Esophagus muscularis mucosa (tissue), 4 donors: Measurements from ENCODE around the gene ZDHHC20. TPM values are rescaled to one million over a fixed set of nuclear protein-coding genes. Genes with fewer than 3 reads are reported as not detected.
"Not testable (repeated sequence)": the region's sequence is repeated elsewhere in the genome, so short reads cannot be mapped to it uniquely, and the experiment has no call there.

Experiments
- DNase-seq: peaks from one replicate; pipeline ENCODE4 v3.0.0-alpha.2; 2017; ENCODE audit errors: extremely low spot score
- H3K27ac ChIP-seq, 4 donors: fragments of 200-600 bp; sonication (generic); replicated peaks in 1 of 4; 1 replicate in 3 of 4; 2 replicates in 1 of 4; pipeline ENCODE4 v1.5.1; 2016 to 2019; ENCODE audit warnings: mild to moderate bottlenecking in 1 of 4
- H3K27me3 ChIP-seq, 4 donors: fragments of 200-600 bp; sonication (generic); one replicate each; pipeline versions ENCODE4 v1.5.1 to v1.6.0; 2016 to 2019
- H3K36me3 ChIP-seq, 4 donors: fragments of 200-600 bp; sonication (generic); one replicate each; pipeline ENCODE4 v1.5.1; 2016 to 2019
- H3K4me1 ChIP-seq, 4 donors: fragments of 200-600 bp; sonication (generic); one replicate each; pipeline ENCODE4 v1.5.1; 2016 to 2019
- H3K4me3 ChIP-seq, 4 donors: fragments of 200-600 bp; sonication (generic); 1 replicate in 2 of 4; 2 replicates in 2 of 4; pipeline ENCODE4 v1.5.1; 2016 to 2019; ENCODE audit warnings: mild to moderate bottlenecking in 4 of 4, moderate library complexity in 1 of 4
- H3K9me3 ChIP-seq, 4 donors: fragments of 200-600 bp; sonication (generic); 1 replicate in 3 of 4; 2 replicates in 1 of 4; pipeline ENCODE4 v1.5.1; 2016 to 2019
- CTCF ChIP-seq, 3 experiments: fragments of 200-600 bp in 2 of 3; fragments of 450-650 bp in 1 of 3; sonication (generic) in 2 of 3; IDR thresholded peaks; one replicate each; pipeline ENCODE4 v1.5.1; 2017 to 2019; ENCODE audit warnings: antibody characterized with exemption in 3 of 3, mild to moderate bottlenecking in 2 of 3, moderate library complexity in 1 of 3
- EP300 ChIP-seq: sonication (generic); formaldehyde crosslinking; IDR thresholded peaks from one replicate; pipeline ENCODE4 v1.6.1; 2017; ENCODE audit warnings: antibody characterized with exemption
- POLR2A ChIP-seq: fragments of 450-650 bp; IDR thresholded peaks from one replicate; pipeline ENCODE4 v1.6.1; 2017; ENCODE audit warnings: antibody characterized with exemption, moderate library complexity, mild to moderate bottlenecking, low read depth
- POLR2AphosphoS5 ChIP-seq, 2 donors: sonication (generic); formaldehyde crosslinking; IDR thresholded peaks; one replicate each; pipeline ENCODE4 v1.6.1; 2017; ENCODE audit warnings: antibody characterized with exemption in 2 of 2
- WGBS: methylation state at CpG from one replicate; pipeline ENCODE4 v1.1.5; 2018; 5-methylcytosine and 5-hydroxymethylcytosine counted together
- intact Hi-C: fragments of 100-400 bp; cut with DNase I; formaldehyde crosslinking; loops from one replicate; pipeline ENCODE4 v1.15.1; 2023
- total RNA-seq, 4 donors: library from RNA; depleted of rRNA; stranded (reverse); fragments of >200 nt; gene quantifications; one replicate each; pipeline versions ENCODE4 v1.1.0 to v1.2.1, GENCODE V29; 2016

The ZDHHC20 gene
- total RNA-seq, 4 donors from 2014 or later = 47.4 to 53.3 (median 50.2) TPM

DNA sequence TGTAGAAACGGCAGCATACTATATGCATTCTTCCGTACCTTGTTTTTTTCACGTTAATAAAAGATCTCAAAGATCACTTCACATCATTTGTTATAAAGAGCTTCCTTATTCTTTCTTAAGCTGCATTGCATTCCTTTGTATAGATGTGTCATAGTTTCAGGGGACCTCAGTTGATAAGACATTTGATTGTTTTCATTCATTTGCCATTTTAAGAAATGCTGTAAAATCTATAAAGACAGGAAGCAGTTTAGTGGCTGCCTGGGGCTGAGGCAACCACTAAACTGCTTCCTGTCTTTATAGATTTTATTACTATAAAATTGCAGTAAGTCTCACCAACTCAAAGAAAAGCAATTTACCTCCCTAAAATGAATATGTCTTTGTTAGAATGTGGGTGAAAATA is 59.4 kb downstream of the ZDHHC20 start:
- intact Hi-C loops = no loop called here
- TF ChIP-seq CTCF (IDR thresholded peaks at IDR 0.05) = no peak
- 78% methylated on average over 3 of the region's 3 CpGs for WGBS
- no peak overlapping the region for H3K27ac ChIP-seq
- no peaks in the 10 kb centered on the region for H3K27me3 ChIP-seq
- no peaks in the 10 kb centered on the region for H3K9me3 ChIP-seq
- H3K4me1 ChIP-seq = no peaks in the 10 kb centered on the region
- peaks cover 5 to 59% (median 26%) of the 10 kb centered on the region in 4 donors for H3K36me3 ChIP-seq
- DNase-seq = no peak
- H3K4me3 ChIP-seq = no peak overlapping the region

DNA sequence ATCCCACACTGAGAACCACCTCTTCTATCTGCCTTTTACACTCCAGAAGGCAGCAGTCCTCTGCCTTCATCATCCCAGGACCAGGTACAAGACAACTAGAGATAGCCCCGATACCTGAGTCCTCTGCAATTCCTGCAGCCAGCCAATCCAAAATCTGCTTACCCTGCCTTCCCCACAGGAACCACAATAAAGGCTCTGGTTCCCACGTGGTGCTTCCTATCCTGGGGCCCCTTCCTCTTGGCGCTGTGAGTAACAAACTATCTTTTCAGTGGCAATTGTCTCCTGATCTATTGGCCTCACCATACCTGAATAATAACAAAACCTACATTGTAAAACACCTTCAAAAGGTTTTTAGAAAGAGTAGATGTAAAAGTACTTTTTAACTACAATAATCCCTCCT is 63.1 kb downstream of the ZDHHC20 start:
- no peak for TF ChIP-seq POLR2AphosphoS5 (IDR thresholded peaks at IDR 0.05)
- TF ChIP-seq EP300 = no peak
- no peak for TF ChIP-seq POLR2A
- TF ChIP-seq CTCF (IDR thresholded peaks at IDR 0.05) = no peak
- WGBS = 82% methylated on average over 3 of the region's 3 CpGs
- intact Hi-C loops = no loop called here
- Histone ChIP-seq H3K27me3 (no peaks in the 10 kb centered on the region), H3K4me3 (no peak overlapping the region), H3K9me3 (no peaks in the 10 kb centered on the region), H3K4me1 (no peaks in the 10 kb centered on the region), H3K36me3 (peaks cover 4 to 67% (median 30%) of the 10 kb centered on the region in 4 donors), H3K27ac (no peak overlapping the region)
- DNase-seq = no peak

DNA sequence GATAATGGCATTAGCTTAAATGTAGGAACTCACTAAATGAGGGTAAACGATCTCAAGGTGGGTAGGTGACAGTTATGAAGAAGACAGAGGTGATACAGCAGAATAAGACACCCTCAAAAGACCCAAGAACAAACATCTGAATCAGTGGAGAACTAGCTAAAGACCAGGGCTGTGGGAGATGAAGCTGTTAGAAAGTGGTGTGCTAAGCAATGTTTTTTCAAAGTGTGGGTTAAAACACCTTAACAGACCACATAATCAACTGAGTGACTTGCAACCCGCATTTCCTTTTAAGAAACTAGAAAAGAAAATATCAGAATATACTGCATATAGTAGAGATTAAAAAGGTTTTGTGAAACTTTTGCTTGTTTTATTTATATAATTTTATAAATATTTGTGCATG is 70.0 kb downstream of the ZDHHC20 start:
- DNase-seq = no peak
- 94% methylated on average over 2 of the region's 2 CpGs for WGBS
- Histone ChIP-seq H3K9me3 (no peaks in the 10 kb centered on the region), H3K4me1 (no peaks in the 10 kb centered on the region), H3K27ac (no peak overlapping the region), H3K27me3 (no peaks in the 10 kb centered on the region), H3K36me3 (peaks cover 15 to 82% (median 48%) of the 10 kb centered on the region in 4 donors), H3K4me3 (no peak overlapping the region)
- intact Hi-C loops = no loop called here
- TF ChIP-seq CTCF (IDR thresholded peaks at IDR 0.05) (no peak), EP300 (no peak), POLR2A (no peak), POLR2AphosphoS5 (IDR thresholded peaks at IDR 0.05) (no peak)

- intact Hi-C loops = no loop called here
- no peak for TF ChIP-seq POLR2AphosphoS5 (IDR thresholded peaks at IDR 0.05)
- no peak for TF ChIP-seq EP300
- TF ChIP-seq CTCF (IDR thresholded peaks at IDR 0.05) = no peak
- no peak for TF ChIP-seq POLR2A
- 100% methylated on average over 2 of the region's 2 CpGs for WGBS
- H3K27me3 ChIP-seq = no peaks in the 10 kb centered on the region
- H3K27ac ChIP-seq = no peak overlapping the region
- H3K9me3 ChIP-seq = no peaks in the 10 kb centered on the region
- H3K4me3 ChIP-seq = no peak overlapping the region
- DNase-seq = no peak
- peaks cover 25 to 84% (median 52%) of the 10 kb centered on the region in 4 donors for H3K36me3 ChIP-seq
- no peaks in the 10 kb centered on the region for H3K4me1 ChIP-seq
These were observed 73.4 kb downstream of the ZDHHC20 start for GRCh38 chr13:21385710-21386109.

GRCh38 chr13:21383090-21383489 is 76.0 kb downstream of the ZDHHC20 start:
- Histone ChIP-seq H3K4me1 (no peaks in the 10 kb centered on the region), H3K36me3 (peaks cover 26 to 80% (median 50%) of the 10 kb centered on the region in 4 donors), H3K27me3 (no peaks in the 10 kb centered on the region), H3K4me3 (no peak overlapping the region), H3K9me3 (no peaks in the 10 kb centered on the region), H3K27ac (no peak overlapping the region)
- 88% methylated on average over 6 of the region's 6 CpGs for WGBS
- no peak for DNase-seq
- intact Hi-C loops = no loop called here
- TF ChIP-seq EP300 (no peak), CTCF (IDR thresholded peaks at IDR 0.05) (no peak), POLR2A (no peak)

- 92% methylated on average over 28 of the region's 36 CpGs for WGBS
- H3K27me3 ChIP-seq, H3K27ac ChIP-seq, H3K9me3 ChIP-seq, H3K4me1 ChIP-seq, intact Hi-C loops, DNase-seq, H3K4me3 ChIP-seq: not testable (repeated sequence)
- peaks cover 17 to 65% (median 48%) of the 10 kb centered on the region in 4 donors for H3K36me3 ChIP-seq
These were observed 81.8 kb downstream of the ZDHHC20 start for GRCh38 chr13:21376998-21377985.
